NCI-H1105 (cell line): ENCODE data around the gene DIAPH3.

Source experiments
- DNase-seq: peaks from one replicate; lab custom pipeline; 2025; lab: John Stamatoyannopoulos, UW

Gene DIAPH3

GRCh38 chr13:59715611-59716010 lies 448.1 kb downstream of the DIAPH3 start:
- DNase-seq: no peak

- no peak for DNase-seq
Measured at GRCh38 chr13:59710996-59711701, 452.6 kb downstream of the DIAPH3 start.

GRCh38 chr13:59710416-59710815 lies 453.3 kb downstream of the DIAPH3 start:
- DNase-seq: no peak

- no peak for DNase-seq
Measured at GRCh38 chr13:59706101-59706976, 457.4 kb downstream of the DIAPH3 start.

GRCh38 chr13:59702269-59702668 lies 461.5 kb downstream of the DIAPH3 start:
- DNase-seq: no peak

- no peak for DNase-seq
Measured at GRCh38 chr13:59701261-59701660, 462.5 kb downstream of the DIAPH3 start.

GRCh38 chr13:59700281-59700680 lies 463.4 kb downstream of the DIAPH3 start:
- no peak for DNase-seq

GRCh38 chr13:59696271-59696670 lies 467.5 kb downstream of the DIAPH3 start:
- DNase-seq: no peak

- no peak for DNase-seq
Measured at GRCh38 chr13:59691501-59692066, 472.1 kb downstream of the DIAPH3 start.

GRCh38 chr13:59690857-59691500 lies 472.7 kb downstream of the DIAPH3 start:
- DNase-seq: no peak

GRCh38 chr13:59689057-59689456 lies 474.7 kb downstream of the DIAPH3 start:
- no peak for DNase-seq

- no peak for DNase-seq
Measured at GRCh38 chr13:59686798-59687394, 476.8 kb downstream of the DIAPH3 start.

GRCh38 chr13:59684105-59684504 lies 479.6 kb downstream of the DIAPH3 start:
- no peak for DNase-seq

GRCh38 chr13:59681636-59682311 lies 482.0 kb downstream of the DIAPH3 start:
- DNase-seq: no peak

GRCh38 chr13:59680429-59681024 lies 483.2 kb downstream of the DIAPH3 start:
- peak; percentile 42 for DNase-seq

- DNase-seq: no peak
Measured at GRCh38 chr13:59679254-59679653, 484.5 kb downstream of the DIAPH3 start.

- DNase-seq: peak; percentile 45
Measured at GRCh38 chr13:59677966-59678814, 485.5 kb downstream of the DIAPH3 start.

- DNase-seq: no peak
Measured at GRCh38 chr13:59677430-59677829, 486.3 kb downstream of the DIAPH3 start.

- DNase-seq: no peak
Measured at GRCh38 chr13:59674616-59675015, 489.1 kb downstream of the DIAPH3 start.

GRCh38 chr13:59673286-59673685 lies 490.4 kb downstream of the DIAPH3 start:
- no peak for DNase-seq
